22Rv1 (cell line): ENCODE measurements around the gene EYA2.

Source experiments
- ZFX ChIP-seq: fragments of 450-650 bp; IDR thresholded peaks from 2 replicates; pipeline ENCODE4 v1.6.1; 2017; ENCODE audit warnings: antibody characterized with exemption, borderline replicate concordance
- TF ChIP-seq, protein P1 (sequence below): fragments of 450-650 bp; IDR thresholded peaks from 2 replicates; pipeline ENCODE4 v1.5.1; 2017; ENCODE audit warnings: mild to moderate bottlenecking

DNA sequence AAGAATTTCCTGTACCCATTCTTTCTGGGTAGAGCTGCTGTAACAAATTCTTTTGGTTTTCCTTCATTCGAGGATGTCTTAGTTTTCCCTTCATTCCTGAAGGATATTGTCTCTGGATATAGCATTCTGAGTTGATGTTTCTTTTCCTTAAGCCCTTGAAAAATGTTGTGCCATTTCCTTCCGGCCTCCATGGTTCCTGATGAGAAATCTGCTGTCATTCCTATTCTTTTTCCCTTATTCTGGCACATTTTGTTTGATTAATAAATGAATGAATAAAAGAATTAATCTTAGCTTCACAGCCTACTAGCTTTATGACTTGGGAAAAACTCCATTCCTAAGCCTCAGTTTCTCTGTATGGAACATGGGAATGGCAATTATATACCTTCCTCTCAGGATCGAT, 173.1 kb downstream of the EYA2 start:
- TF ChIP-seq, protein P1, sequence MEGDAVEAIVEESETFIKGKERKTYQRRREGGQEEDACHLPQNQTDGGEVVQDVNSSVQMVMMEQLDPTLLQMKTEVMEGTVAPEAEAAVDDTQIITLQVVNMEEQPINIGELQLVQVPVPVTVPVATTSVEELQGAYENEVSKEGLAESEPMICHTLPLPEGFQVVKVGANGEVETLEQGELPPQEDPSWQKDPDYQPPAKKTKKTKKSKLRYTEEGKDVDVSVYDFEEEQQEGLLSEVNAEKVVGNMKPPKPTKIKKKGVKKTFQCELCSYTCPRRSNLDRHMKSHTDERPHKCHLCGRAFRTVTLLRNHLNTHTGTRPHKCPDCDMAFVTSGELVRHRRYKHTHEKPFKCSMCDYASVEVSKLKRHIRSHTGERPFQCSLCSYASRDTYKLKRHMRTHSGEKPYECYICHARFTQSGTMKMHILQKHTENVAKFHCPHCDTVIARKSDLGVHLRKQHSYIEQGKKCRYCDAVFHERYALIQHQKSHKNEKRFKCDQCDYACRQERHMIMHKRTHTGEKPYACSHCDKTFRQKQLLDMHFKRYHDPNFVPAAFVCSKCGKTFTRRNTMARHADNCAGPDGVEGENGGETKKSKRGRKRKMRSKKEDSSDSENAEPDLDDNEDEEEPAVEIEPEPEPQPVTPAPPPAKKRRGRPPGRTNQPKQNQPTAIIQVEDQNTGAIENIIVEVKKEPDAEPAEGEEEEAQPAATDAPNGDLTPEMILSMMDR, result no peak
- TF ChIP-seq ZFX, result no peak
